ENCODE measurements around the gene AGO1.
"Not testable (repeated sequence)": the region's sequence is repeated elsewhere in the genome, so short reads cannot be mapped to it uniquely, and the experiment has no call there.

Gene AGO1

DNA sequence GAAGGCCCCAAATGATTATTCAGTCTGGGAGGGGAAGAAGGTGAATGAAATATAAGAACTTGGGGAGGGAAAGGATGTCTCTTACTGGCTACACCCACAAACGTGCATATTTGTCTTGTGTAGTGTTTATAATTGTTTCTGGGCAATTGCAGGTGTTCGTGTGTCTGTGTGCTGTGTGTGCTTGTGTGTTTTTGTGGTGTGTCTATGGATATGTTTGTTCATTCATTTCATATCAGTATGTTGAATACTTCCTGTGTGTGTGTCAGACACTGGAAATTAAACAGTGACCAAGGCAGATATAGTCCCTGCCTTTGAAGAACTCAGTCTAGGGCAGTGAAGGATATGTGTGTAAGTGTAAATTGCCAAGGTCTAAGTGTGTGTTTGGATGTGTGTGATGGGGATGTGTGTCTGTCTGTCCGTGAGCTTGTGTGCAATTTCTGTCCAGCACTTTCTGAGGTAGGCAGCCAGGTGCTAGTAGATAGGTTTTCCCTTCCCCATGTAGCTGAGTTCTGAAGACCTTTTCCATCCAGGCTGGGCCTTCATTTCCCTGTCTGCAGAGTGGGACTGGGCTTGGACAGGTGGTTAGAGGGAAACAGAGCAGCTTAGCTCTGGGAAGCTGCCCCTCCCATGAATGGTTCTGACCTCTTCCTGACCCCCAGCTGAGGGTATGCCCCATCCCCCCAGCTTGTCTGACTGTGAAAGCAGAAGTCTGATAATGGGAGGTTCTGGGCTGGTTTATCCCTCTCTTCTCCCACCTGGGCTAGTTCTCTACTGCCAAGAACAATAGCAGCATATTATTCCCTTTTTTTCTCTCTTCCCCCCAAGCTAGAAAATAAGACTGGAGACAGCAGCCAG, 3.8 kb downstream of the AGO1 start:
- no peaks in the 10 kb centered on the region for H3K27me3 ChIP-seq (ENCODE audit: control insufficient read depth in 1 of 2, insufficient read depth in 2 of 2, low read length in 2 of 2)
- peak overlapping the region in 1 of 2 donors; percentile 9 for H3K9ac ChIP-seq (ENCODE audit: low read length in 2 of 2)
- no peak overlapping the region for H3K27ac ChIP-seq (ENCODE audit: low read length)
- H3K4me1 ChIP-seq (ENCODE audit: control insufficient read depth, insufficient read depth, low read length) = peaks cover 15% of the 10 kb centered on the region
- peaks cover 0 to 3% of the 10 kb centered on the region in 2 donors for H3K36me3 ChIP-seq (ENCODE audit: control insufficient read depth in 2 of 2, insufficient read depth in 2 of 2, low read length in 2 of 2)
- H3K4me3 ChIP-seq (ENCODE audit: low read length in 2 of 2) = peak overlapping the region in 1 of 2 donors; percentile 12
- no peaks in the 10 kb centered on the region for H3K9me3 ChIP-seq (ENCODE audit: control insufficient read depth in 2 of 2, low read length in 2 of 2)

DNA sequence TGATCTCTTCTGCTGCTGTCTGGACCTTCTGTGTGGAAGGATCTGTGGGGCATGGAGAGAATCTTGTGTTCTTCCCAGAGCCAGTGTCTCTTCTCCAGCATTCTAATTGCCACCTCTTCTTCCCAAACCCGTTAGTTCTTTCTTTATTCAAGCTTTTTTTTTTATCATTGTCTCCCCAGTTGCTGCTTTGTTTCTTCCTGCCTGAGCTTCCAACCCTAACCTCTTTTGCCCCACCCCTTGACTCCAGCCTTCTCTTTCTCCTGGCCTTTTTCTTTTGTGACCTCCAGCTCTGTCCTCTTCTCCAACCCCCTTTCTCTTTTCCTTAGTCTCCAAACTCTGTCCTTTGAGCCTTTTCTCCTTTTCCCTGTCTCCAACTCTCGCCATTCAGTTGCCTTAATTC, 4.5 kb downstream of the AGO1 start:
- H3K4me3 ChIP-seq (ENCODE audit: low read length in 2 of 2) = no peak overlapping the region
- H3K27me3 ChIP-seq (ENCODE audit: control insufficient read depth in 1 of 2, insufficient read depth in 2 of 2, low read length in 2 of 2) = no peaks in the 10 kb centered on the region
- no peak overlapping the region for H3K9ac ChIP-seq (ENCODE audit: low read length in 2 of 2)
- peaks cover 5 to 10% of the 10 kb centered on the region in 2 donors for H3K36me3 ChIP-seq (ENCODE audit: control insufficient read depth in 2 of 2, insufficient read depth in 2 of 2, low read length in 2 of 2)
- H3K27ac ChIP-seq (ENCODE audit: low read length) = no peak overlapping the region
- H3K4me1 ChIP-seq (ENCODE audit: control insufficient read depth, insufficient read depth, low read length) = peaks cover 14% of the 10 kb centered on the region
- no peaks in the 10 kb centered on the region for H3K9me3 ChIP-seq (ENCODE audit: control insufficient read depth in 2 of 2, low read length in 2 of 2)

DNA sequence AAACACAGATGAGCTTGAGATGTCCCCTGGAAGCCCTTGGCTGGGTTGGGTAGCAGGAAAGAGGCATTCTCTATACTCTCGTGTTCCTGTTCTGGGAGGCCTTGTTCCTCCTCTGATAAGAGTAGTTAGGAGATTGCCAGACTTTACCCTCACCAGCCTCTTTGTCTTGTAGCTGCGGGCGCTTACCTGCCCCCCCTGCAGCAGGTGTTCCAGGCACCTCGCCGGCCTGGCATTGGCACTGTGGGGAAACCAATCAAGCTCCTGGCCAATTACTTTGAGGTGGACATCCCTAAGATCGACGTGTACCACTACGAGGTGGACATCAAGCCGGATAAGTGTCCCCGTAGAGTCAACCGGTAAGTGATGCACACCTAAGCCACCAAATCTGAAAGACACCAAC, 5.2 kb downstream of the AGO1 start:
- no peak overlapping the region for H3K9ac ChIP-seq (ENCODE audit: low read length in 2 of 2)
- no peaks in the 10 kb centered on the region for H3K9me3 ChIP-seq (ENCODE audit: control insufficient read depth in 2 of 2, low read length in 2 of 2)
- H3K27me3 ChIP-seq (ENCODE audit: control insufficient read depth in 1 of 2, insufficient read depth in 2 of 2, low read length in 2 of 2) = no peaks in the 10 kb centered on the region
- H3K36me3 ChIP-seq (ENCODE audit: control insufficient read depth in 2 of 2, insufficient read depth in 2 of 2, low read length in 2 of 2) = peaks cover 11 to 16% of the 10 kb centered on the region in 2 donors
- peaks cover 9% of the 10 kb centered on the region for H3K4me1 ChIP-seq (ENCODE audit: control insufficient read depth, insufficient read depth, low read length)
- H3K27ac ChIP-seq (ENCODE audit: low read length) = no peak overlapping the region
- H3K4me3 ChIP-seq (ENCODE audit: low read length in 2 of 2) = no peak overlapping the region

DNA sequence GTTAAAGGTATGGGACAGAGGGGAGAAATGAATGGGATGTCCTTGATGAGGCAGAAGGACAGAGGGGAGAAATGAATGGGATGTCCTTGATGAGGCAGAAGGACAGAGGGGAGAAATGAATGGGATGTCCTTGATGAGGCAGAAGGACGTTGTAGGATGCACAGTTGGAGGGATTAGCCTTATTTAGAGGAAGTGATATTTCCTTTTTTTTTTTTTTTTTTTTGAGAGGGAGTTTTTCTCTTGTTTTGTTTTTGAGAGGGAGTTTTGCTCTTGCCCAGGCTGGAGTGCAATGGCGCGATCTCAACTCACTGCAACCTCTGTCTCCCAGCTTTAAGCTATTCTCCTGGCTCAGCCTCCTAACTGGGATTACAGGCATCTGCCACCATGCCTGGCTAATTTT, 6.0 kb downstream of the AGO1 start:
- H3K27me3 ChIP-seq (ENCODE audit: control insufficient read depth in 1 of 2, insufficient read depth in 2 of 2, low read length in 2 of 2); H3K4me3 ChIP-seq (ENCODE audit: low read length in 2 of 2); H3K27ac ChIP-seq (ENCODE audit: low read length); H3K9me3 ChIP-seq (ENCODE audit: control insufficient read depth in 2 of 2, low read length in 2 of 2); H3K4me1 ChIP-seq (ENCODE audit: control insufficient read depth, insufficient read depth, low read length); H3K9ac ChIP-seq (ENCODE audit: low read length in 2 of 2): not testable (repeated sequence)
- H3K36me3 ChIP-seq (ENCODE audit: control insufficient read depth in 2 of 2, insufficient read depth in 2 of 2, low read length in 2 of 2) = peaks cover 14 to 21% of the 10 kb centered on the region in 2 donors

DNA sequence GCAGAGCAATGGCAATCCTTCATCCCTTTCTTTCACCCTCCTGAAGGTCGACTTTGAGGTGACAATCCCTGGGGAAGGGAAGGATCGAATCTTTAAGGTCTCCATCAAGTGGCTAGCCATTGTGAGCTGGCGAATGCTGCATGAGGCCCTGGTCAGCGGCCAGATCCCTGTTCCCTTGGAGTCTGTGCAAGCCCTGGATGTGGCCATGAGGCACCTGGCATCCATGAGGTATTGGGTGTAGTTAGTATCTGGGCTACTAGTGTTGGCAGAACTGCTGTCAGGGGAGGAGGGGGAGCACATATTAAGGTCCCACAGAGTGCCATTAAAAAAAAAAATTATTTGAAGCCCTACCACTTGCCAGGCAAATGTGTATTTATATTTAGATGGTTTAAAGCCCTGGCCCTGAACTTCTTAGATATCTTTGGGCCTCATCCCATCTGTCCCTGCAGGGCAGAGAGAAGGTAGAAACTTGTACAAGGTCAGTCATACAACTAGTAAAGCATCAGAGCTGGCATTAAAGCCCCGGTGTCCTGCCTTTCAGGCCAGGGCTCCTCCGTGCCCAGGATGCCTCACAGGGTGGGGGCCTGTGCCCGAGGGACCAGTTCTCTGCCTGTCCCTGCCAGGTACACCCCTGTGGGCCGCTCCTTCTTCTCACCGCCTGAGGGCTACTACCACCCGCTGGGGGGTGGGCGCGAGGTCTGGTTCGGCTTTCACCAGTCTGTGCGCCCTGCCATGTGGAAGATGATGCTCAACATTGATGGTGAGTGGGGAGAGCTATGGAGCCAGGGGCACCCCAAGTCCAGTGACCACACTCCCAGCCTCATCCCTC, 10.3 kb downstream of the AGO1 start:
- H3K9me3 ChIP-seq (ENCODE audit: control insufficient read depth in 2 of 2, low read length in 2 of 2) = no peaks in the 10 kb centered on the region
- no peaks in the 10 kb centered on the region for H3K27me3 ChIP-seq (ENCODE audit: control insufficient read depth in 1 of 2, insufficient read depth in 2 of 2, low read length in 2 of 2)
- H3K4me3 ChIP-seq (ENCODE audit: low read length in 2 of 2) = no peak overlapping the region
- H3K27ac ChIP-seq (ENCODE audit: low read length) = no peak overlapping the region
- H3K36me3 ChIP-seq (ENCODE audit: control insufficient read depth in 2 of 2, insufficient read depth in 2 of 2, low read length in 2 of 2) = peaks cover 32 to 39% of the 10 kb centered on the region in 2 donors
- no peak overlapping the region for H3K9ac ChIP-seq (ENCODE audit: low read length in 2 of 2)
- no peaks in the 10 kb centered on the region for H3K4me1 ChIP-seq (ENCODE audit: control insufficient read depth, insufficient read depth, low read length)

DNA sequence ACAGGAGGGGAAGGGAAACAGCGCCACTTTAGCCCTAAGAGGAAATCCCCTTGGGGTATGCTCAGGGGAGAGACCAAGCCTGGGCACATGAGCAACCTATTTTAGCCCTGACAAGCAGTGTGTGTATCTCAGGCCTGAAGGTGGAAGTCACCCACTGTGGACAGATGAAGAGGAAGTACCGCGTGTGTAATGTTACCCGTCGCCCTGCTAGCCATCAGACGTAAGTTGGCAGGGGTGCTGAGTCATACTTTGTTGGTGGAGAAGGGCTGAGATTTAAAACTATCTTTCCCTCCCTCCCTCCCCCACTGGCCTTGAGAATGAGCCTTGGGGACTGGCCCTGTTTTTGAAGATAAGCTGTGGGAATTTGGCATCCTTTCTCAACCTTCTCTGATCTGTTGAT, 11.2 kb downstream of the AGO1 start:
- no peak overlapping the region for H3K9ac ChIP-seq (ENCODE audit: low read length in 2 of 2)
- H3K4me3 ChIP-seq (ENCODE audit: low read length in 2 of 2) = no peak overlapping the region
- no peaks in the 10 kb centered on the region for H3K27me3 ChIP-seq (ENCODE audit: control insufficient read depth in 1 of 2, insufficient read depth in 2 of 2, low read length in 2 of 2)
- H3K4me1 ChIP-seq (ENCODE audit: control insufficient read depth, insufficient read depth, low read length) = no peaks in the 10 kb centered on the region
- peaks cover 32 to 39% of the 10 kb centered on the region in 2 donors for H3K36me3 ChIP-seq (ENCODE audit: control insufficient read depth in 2 of 2, insufficient read depth in 2 of 2, low read length in 2 of 2)
- no peaks in the 10 kb centered on the region for H3K9me3 ChIP-seq (ENCODE audit: control insufficient read depth in 2 of 2, low read length in 2 of 2)
- no peak overlapping the region for H3K27ac ChIP-seq (ENCODE audit: low read length)

DNA sequence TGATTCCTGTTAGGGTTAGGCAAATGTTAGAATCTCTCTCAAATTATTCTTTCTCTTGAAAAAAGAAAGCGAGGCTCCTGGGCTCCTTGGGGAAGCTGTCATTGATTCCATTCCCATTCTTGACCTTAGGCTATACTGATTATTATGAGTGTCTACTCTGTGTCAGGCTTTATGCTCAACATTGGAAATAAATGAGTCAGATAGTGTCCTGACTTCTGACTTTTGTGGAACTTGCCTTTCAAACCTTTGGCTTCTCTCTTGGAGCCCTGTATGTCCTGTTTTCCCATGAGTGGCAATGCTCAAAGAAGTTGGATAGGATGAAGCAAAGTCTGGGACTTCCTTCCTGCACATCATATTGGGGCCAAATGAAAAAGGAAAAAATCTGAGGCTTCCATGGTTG, 11.6 kb downstream of the AGO1 start:
- no peaks in the 10 kb centered on the region for H3K9me3 ChIP-seq (ENCODE audit: control insufficient read depth in 2 of 2, low read length in 2 of 2)
- no peak overlapping the region for H3K27ac ChIP-seq (ENCODE audit: low read length)
- H3K27me3 ChIP-seq (ENCODE audit: control insufficient read depth in 1 of 2, insufficient read depth in 2 of 2, low read length in 2 of 2) = no peaks in the 10 kb centered on the region
- no peak overlapping the region for H3K4me3 ChIP-seq (ENCODE audit: low read length in 2 of 2)
- H3K9ac ChIP-seq (ENCODE audit: low read length in 2 of 2) = no peak overlapping the region
- no peaks in the 10 kb centered on the region for H3K4me1 ChIP-seq (ENCODE audit: control insufficient read depth, insufficient read depth, low read length)
- peaks cover 32 to 39% of the 10 kb centered on the region in 2 donors for H3K36me3 ChIP-seq (ENCODE audit: control insufficient read depth in 2 of 2, insufficient read depth in 2 of 2, low read length in 2 of 2)

DNA sequence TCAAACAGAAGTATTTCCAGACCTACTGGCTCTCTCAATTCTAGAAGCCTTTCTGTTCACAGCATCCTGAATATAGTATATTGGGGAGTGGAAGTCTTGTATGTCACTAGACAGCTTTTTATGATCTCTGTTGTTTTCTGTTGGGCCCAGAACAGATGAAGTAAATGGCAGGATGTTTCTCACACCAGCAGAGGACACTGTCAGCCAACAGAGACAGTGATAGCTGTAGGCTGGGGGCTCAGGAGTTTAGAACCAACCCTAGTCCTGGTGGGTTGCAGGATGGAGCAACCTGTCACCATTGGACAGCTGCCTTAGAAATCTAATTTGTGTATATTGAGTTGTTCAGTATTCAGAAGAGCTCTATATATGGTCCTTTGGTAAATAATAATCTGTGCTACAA, 16.9 kb downstream of the AGO1 start:
- Histone ChIP-seq H3K9me3 (ENCODE audit: control insufficient read depth in 2 of 2, low read length in 2 of 2) (no peaks in the 10 kb centered on the region), H3K4me1 (ENCODE audit: control insufficient read depth, insufficient read depth, low read length) (no peaks in the 10 kb centered on the region), H3K4me3 (ENCODE audit: low read length in 2 of 2) (no peak overlapping the region), H3K36me3 (ENCODE audit: control insufficient read depth in 2 of 2, insufficient read depth in 2 of 2, low read length in 2 of 2) (peaks cover 25 to 26% of the 10 kb centered on the region in 2 donors), H3K9ac (ENCODE audit: low read length in 2 of 2) (no peak overlapping the region), H3K27me3 (ENCODE audit: control insufficient read depth in 1 of 2, insufficient read depth in 2 of 2, low read length in 2 of 2) (no peaks in the 10 kb centered on the region), H3K27ac (ENCODE audit: low read length) (no peak overlapping the region)

DNA sequence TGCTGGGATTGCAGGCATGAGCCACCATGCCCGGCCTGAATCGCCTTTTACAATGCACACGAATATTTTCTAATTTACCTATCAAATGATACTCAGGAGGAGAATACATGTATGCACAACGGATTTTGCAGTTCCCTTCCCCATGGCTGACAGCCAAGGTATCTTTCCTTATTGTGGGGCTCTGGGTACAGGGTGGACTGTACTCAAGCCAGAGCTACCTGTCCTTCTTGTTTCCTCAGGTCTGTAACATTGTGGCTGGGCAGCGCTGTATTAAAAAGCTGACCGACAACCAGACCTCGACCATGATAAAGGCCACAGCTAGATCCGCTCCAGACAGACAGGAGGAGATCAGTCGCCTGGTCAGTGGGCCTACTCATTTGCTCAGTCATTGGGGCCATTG, 18.2 kb downstream of the AGO1 start:
- no peak overlapping the region for H3K27ac ChIP-seq (ENCODE audit: low read length)
- H3K4me3 ChIP-seq (ENCODE audit: low read length in 2 of 2) = no peak overlapping the region
- no peak overlapping the region for H3K9ac ChIP-seq (ENCODE audit: low read length in 2 of 2)
- no peaks in the 10 kb centered on the region for H3K9me3 ChIP-seq (ENCODE audit: control insufficient read depth in 2 of 2, low read length in 2 of 2)
- no peaks in the 10 kb centered on the region for H3K4me1 ChIP-seq (ENCODE audit: control insufficient read depth, insufficient read depth, low read length)
- H3K27me3 ChIP-seq (ENCODE audit: control insufficient read depth in 1 of 2, insufficient read depth in 2 of 2, low read length in 2 of 2) = no peaks in the 10 kb centered on the region
- peaks cover 23 to 27% of the 10 kb centered on the region in 2 donors for H3K36me3 ChIP-seq (ENCODE audit: control insufficient read depth in 2 of 2, insufficient read depth in 2 of 2, low read length in 2 of 2)

DNA sequence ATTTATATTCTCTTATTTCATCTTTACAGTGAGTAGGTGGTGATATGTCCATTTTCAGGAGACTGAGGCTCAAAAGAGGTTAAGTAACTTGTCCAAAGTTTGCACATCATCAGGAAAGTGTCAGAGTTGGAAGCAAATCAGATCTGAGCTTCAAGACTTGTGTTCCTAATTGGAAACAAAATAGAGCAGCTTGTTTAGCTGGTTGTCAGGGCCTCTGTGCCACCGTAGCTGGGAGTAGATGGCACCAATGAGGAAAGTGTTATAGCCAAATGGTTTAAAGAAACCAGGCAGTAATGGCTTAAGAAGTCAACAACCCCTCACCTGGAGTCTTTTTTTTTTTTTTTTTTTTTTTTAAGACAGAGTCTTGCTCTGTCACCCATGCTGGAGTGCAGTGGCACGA, 19.7 kb downstream of the AGO1 start:
- no peak overlapping the region for H3K27ac ChIP-seq (ENCODE audit: low read length)
- no peak overlapping the region for H3K4me3 ChIP-seq (ENCODE audit: low read length in 2 of 2)
- no peak overlapping the region for H3K9ac ChIP-seq (ENCODE audit: low read length in 2 of 2)
- H3K36me3 ChIP-seq (ENCODE audit: control insufficient read depth in 2 of 2, insufficient read depth in 2 of 2, low read length in 2 of 2) = peaks cover 24 to 36% of the 10 kb centered on the region in 2 donors
- no peaks in the 10 kb centered on the region for H3K27me3 ChIP-seq (ENCODE audit: control insufficient read depth in 1 of 2, insufficient read depth in 2 of 2, low read length in 2 of 2)
- no peaks in the 10 kb centered on the region for H3K4me1 ChIP-seq (ENCODE audit: control insufficient read depth, insufficient read depth, low read length)
- H3K9me3 ChIP-seq (ENCODE audit: control insufficient read depth in 2 of 2, low read length in 2 of 2) = no peaks in the 10 kb centered on the region

DNA sequence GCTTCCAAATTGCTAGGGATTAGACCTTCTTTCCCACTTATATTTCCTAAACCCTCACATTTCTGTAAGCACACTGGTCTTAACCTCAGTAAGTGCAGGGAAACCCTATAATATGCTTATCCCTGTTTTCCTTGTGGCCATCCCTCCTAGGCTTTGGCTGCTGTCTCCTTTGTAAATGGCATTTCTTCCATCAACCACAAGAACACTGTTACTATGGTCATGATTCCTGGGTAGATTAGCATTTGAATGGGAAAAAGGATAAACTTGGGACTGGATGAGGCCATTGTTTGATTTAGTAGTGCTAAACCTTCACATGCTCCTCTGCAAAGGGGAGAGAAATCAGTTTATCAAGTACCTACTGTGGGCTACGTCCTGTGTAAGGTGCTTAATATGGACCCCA, 31.7 kb downstream of the AGO1 start:
- Histone ChIP-seq H3K4me3 (ENCODE audit: low read length in 2 of 2) (no peak overlapping the region), H3K9me3 (ENCODE audit: control insufficient read depth in 2 of 2, low read length in 2 of 2) (no peaks in the 10 kb centered on the region), H3K36me3 (ENCODE audit: control insufficient read depth in 2 of 2, insufficient read depth in 2 of 2, low read length in 2 of 2) (peaks cover 53 to 63% of the 10 kb centered on the region in 2 donors), H3K27me3 (ENCODE audit: control insufficient read depth in 1 of 2, insufficient read depth in 2 of 2, low read length in 2 of 2) (no peaks in the 10 kb centered on the region), H3K4me1 (ENCODE audit: control insufficient read depth, insufficient read depth, low read length) (no peaks in the 10 kb centered on the region), H3K27ac (ENCODE audit: low read length) (no peak overlapping the region), H3K9ac (ENCODE audit: low read length in 2 of 2) (no peak overlapping the region)

Measured in stomach smooth muscle (tissue), 2 donors.